Fibroblast of pulmonary artery (primary cell): ENCODE data around the gene PPHLN1.

Experiments
- DNase-seq: peaks from one replicate; pipeline ENCODE4 v3.0.0-alpha.2; 2010; ENCODE audit warnings: low read depth
- H3K4me3 ChIP-seq: replicated peaks from 2 replicates; pipeline ENCODE4 v1.5.1; 2011; ENCODE audit warnings: low read depth, mild to moderate bottlenecking, control low read depth, low read length, moderate library complexity
- CTCF ChIP-seq: IDR thresholded peaks from 2 replicates; pipeline ENCODE4 v1.5.1; 2011; ENCODE audit warnings: mild to moderate bottlenecking, control low read depth, low read length, inconsistent platforms; ENCODE audit errors: missing control alignments

Gene PPHLN1

GRCh38 chr12:42446761-42447160 lies 120.8 kb downstream of the PPHLN1 start:
- TF ChIP-seq CTCF = no peak
- DNase-seq = peak; percentile 29

GRCh38 chr12:42447371-42447786 lies 121.4 kb downstream of the PPHLN1 start:
- TF ChIP-seq CTCF = no peak
- peak; percentile 31 for DNase-seq

More at GRCh38 chr12:42446761-42447160, 120.8 kb downstream of the PPHLN1 start:
- H3K4me3 ChIP-seq = no peak overlapping the region

GRCh38 chr12:42448841-42449240 lies 122.9 kb downstream of the PPHLN1 start:
- no peak overlapping the region for H3K4me3 ChIP-seq
- no peak for TF ChIP-seq CTCF
- no peak for DNase-seq

More at GRCh38 chr12:42447371-42447786, 121.4 kb downstream of the PPHLN1 start:
- H3K4me3 ChIP-seq = no peak overlapping the region

- no peak for DNase-seq
- no peak overlapping the region for H3K4me3 ChIP-seq
- TF ChIP-seq CTCF = no peak
Measured at GRCh38 chr12:42450248-42450647, 124.3 kb downstream of the PPHLN1 start.

- TF ChIP-seq CTCF = no peak
- no peak for DNase-seq
- H3K4me3 ChIP-seq = no peak overlapping the region
Measured at GRCh38 chr12:42458575-42458974, 132.6 kb downstream of the PPHLN1 start.

GRCh38 chr12:42459336-42459847 lies 133.4 kb downstream of the PPHLN1 start:
- no peak for TF ChIP-seq CTCF
- H3K4me3 ChIP-seq = no peak overlapping the region
- DNase-seq = no peak

- no peak for TF ChIP-seq CTCF
- no peak overlapping the region for H3K4me3 ChIP-seq
- DNase-seq = no peak
Measured at GRCh38 chr12:42462486-42462885, 136.5 kb downstream of the PPHLN1 start.
